Brain microvascular endothelial cell (primary cell): ENCODE measurements around the gene TMEM131.
"Not testable (repeated sequence)": the region's sequence is repeated elsewhere in the genome, so short reads cannot be mapped to it uniquely, and the experiment has no call there.

Experiments
- DNase-seq: peaks from one replicate; pipeline ENCODE4 v3.0.0-alpha.2; 2020
- H3K27ac ChIP-seq: fragments of 250-450 bp; sonication (Bioruptor Pico); 2 replicates; pipeline ENCODE4 v1.5.1; 2020; ENCODE audit warnings: mild to moderate bottlenecking, moderate library complexity
- H3K27me3 ChIP-seq: fragments of 250-450 bp; sonication (Bioruptor Pico); replicated peaks from 2 replicates; pipeline ENCODE4 v1.5.1; 2020; ENCODE audit warnings: mild to moderate bottlenecking
- H3K36me3 ChIP-seq: fragments of 250-450 bp; sonication (Bioruptor Pico); replicated peaks from 2 replicates; pipeline ENCODE4 v1.5.1; 2020; ENCODE audit warnings: mild to moderate bottlenecking
- H3K4me3 ChIP-seq: 2 replicates; pipeline ENCODE4 v1.5.1; 2011; ENCODE audit warnings: low read depth, mild to moderate bottlenecking, control low read depth, low read length, moderate library complexity
- in situ Hi-C: cut with HindIII; loops from 2 replicates; pipeline ENCODE4 v1.10.0; 2017; ENCODE audit warnings: low sequenced_read_pairs, low pct_ligation_motif_present
- TF ChIP-seq, protein P1 (sequence below): IDR thresholded peaks from 2 replicates; pipeline ENCODE4 v1.5.1; 2011; ENCODE audit warnings: low read depth, mild to moderate bottlenecking, moderate library complexity, low read length, control low read depth, inconsistent platforms; ENCODE audit errors: missing control alignments

TMEM131 gene

GRCh38 chr2:97901862-97902261 lies 93.9 kb downstream of the TMEM131 start:
- Histone ChIP-seq H3K36me3 (no peaks in the 10 kb centered on the region), H3K27ac (no peak overlapping the region), H3K4me3 (no peak overlapping the region), H3K27me3 (no peaks in the 10 kb centered on the region)
- no peak for DNase-seq
- TF ChIP-seq, protein P1, sequence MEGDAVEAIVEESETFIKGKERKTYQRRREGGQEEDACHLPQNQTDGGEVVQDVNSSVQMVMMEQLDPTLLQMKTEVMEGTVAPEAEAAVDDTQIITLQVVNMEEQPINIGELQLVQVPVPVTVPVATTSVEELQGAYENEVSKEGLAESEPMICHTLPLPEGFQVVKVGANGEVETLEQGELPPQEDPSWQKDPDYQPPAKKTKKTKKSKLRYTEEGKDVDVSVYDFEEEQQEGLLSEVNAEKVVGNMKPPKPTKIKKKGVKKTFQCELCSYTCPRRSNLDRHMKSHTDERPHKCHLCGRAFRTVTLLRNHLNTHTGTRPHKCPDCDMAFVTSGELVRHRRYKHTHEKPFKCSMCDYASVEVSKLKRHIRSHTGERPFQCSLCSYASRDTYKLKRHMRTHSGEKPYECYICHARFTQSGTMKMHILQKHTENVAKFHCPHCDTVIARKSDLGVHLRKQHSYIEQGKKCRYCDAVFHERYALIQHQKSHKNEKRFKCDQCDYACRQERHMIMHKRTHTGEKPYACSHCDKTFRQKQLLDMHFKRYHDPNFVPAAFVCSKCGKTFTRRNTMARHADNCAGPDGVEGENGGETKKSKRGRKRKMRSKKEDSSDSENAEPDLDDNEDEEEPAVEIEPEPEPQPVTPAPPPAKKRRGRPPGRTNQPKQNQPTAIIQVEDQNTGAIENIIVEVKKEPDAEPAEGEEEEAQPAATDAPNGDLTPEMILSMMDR: no peak
- in situ Hi-C loops: no loop called here

DNA sequence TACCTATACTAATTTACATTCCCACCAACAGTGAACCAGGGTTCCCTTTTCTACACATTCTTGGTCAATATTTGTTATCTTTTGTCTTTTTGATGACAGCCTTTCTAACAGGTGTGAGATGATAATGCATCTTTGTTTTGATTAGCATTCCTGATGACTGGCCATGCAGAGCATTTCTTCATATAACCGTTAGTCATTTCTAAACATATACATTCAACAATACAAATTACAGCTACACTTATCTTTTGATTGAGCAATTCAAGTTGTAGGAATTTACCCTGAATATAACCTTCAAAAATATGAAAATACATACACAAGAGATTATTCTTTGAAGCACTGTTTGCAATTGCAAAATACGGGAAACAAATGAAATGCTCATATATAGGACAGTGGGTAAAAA lies 94.9 kb downstream of the TMEM131 start:
- Histone ChIP-seq H3K27ac (no peak overlapping the region), H3K36me3 (no peaks in the 10 kb centered on the region), H3K27me3 (no peaks in the 10 kb centered on the region), H3K4me3 (no peak overlapping the region)
- in situ Hi-C loops: no loop called here
- TF ChIP-seq, protein P1: no peak
- peak; percentile 33 for DNase-seq

GRCh38 chr2:97893042-97893441 lies 102.7 kb downstream of the TMEM131 start:
- in situ Hi-C loops, H3K36me3 ChIP-seq, DNase-seq, H3K27ac ChIP-seq, H3K27me3 ChIP-seq, H3K4me3 ChIP-seq: not testable (repeated sequence)

DNA sequence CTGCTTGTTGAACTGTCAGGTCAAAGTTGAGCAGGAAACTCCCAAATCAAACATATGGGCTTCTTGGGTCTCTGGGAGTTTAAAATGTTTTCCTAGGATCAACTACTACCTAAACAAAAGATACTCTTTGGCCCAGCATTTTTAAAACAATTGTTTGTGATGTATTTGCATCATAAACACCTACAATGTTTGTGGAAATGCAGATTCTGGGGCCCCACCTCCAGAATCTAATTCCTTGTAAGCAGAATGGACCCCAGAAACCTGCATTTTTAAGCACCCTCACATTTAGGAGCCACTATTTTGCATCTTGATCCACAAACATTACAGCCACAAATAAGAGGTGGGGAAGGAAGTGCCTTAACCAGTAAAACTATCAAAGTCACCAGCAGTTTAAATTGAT lies 104.1 kb downstream of the TMEM131 start:
- Histone ChIP-seq H3K27ac (no peak overlapping the region), H3K36me3 (peaks cover 7% of the 10 kb centered on the region), H3K4me3 (no peak overlapping the region), H3K27me3 (no peaks in the 10 kb centered on the region)
- DNase-seq: no peak
- in situ Hi-C loops: no loop called here
- TF ChIP-seq, protein P1: no peak

DNA sequence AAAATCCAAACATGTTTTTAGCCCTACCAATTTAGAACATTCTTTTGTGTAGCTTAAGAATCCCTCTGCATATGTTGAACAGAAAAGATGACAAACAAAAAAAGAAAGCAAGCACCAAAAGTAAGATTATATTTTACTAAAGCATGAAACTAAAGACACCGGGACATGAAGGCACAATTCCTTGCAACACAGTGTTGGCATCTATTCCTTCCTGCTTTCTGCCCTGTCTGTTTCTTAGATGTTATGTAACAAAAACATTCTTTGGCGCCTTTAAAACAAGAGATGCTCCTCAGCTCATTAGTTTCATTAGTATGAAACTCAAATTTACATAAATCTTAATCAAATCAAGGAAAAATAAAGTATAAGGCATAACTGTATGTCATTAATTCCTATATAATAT lies 106.6 kb downstream of the TMEM131 start:
- Histone ChIP-seq H3K4me3 (no peak overlapping the region), H3K36me3 (peaks cover 13% of the 10 kb centered on the region), H3K27ac (no peak overlapping the region), H3K27me3 (no peaks in the 10 kb centered on the region)
- DNase-seq: no peak
- TF ChIP-seq, protein P1: no peak
- in situ Hi-C loops: no loop called here

GRCh38 chr2:97885841-97886240 lies 109.9 kb downstream of the TMEM131 start:
- no peak for DNase-seq

More at GRCh38 chr2:97885841-97886240, 109.9 kb downstream of the TMEM131 start:
- H3K27me3 ChIP-seq: no peaks in the 10 kb centered on the region
- TF ChIP-seq, protein P1: no peak
- peaks cover 13% of the 10 kb centered on the region for H3K36me3 ChIP-seq
- in situ Hi-C loops: no loop called here
- H3K27ac ChIP-seq: no peak overlapping the region
- no peak overlapping the region for H3K4me3 ChIP-seq
